GM12874 (cell line): ENCODE results near the gene PTGS2.

Experiments
- TF ChIP-seq, protein P1 (sequence below): IDR thresholded peaks from 2 replicates; pipeline ENCODE4 v1.5.1; 2011; ENCODE audit warnings: low read depth, mild to moderate bottlenecking, control low read depth, low read length, moderate library complexity; ENCODE audit not compliant: insufficient read depth

Gene PTGS2

DNA sequence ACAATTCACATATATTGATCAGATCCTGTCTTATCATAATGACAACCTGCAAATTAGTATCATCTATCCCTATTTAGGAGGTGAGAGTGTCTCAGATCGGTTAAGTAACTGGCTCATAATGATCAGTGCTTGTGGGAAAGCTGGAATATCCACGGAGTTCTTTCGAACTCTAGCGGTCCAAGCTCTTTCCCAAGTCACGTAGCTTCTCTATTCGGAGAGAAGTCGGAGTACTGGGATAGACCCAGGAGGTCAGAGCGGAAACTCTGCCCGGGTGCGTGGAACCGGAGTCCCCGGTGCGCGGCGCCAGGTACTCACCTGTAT is 339 bp downstream of the PTGS2 start:
- TF ChIP-seq, protein P1, sequence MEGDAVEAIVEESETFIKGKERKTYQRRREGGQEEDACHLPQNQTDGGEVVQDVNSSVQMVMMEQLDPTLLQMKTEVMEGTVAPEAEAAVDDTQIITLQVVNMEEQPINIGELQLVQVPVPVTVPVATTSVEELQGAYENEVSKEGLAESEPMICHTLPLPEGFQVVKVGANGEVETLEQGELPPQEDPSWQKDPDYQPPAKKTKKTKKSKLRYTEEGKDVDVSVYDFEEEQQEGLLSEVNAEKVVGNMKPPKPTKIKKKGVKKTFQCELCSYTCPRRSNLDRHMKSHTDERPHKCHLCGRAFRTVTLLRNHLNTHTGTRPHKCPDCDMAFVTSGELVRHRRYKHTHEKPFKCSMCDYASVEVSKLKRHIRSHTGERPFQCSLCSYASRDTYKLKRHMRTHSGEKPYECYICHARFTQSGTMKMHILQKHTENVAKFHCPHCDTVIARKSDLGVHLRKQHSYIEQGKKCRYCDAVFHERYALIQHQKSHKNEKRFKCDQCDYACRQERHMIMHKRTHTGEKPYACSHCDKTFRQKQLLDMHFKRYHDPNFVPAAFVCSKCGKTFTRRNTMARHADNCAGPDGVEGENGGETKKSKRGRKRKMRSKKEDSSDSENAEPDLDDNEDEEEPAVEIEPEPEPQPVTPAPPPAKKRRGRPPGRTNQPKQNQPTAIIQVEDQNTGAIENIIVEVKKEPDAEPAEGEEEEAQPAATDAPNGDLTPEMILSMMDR, result no peak

DNA sequence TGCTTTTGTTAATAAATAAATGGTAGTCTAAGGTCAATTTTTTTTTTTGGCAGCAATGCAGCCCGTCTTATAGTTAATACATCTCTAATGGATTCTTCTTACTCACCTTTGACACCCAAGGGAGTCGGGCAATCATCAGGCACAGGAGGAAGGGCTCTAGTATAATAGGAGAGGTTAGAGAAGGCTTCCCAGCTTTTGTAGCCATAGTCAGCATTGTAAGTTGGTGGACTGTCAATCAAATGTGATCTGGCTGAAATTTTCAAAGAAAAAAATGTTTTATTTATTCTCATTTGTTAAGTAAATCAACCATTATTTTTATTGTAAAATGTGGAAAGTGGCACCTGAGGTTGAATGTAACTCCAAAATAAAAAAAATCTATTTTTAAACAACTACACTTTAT is 2.1 kb downstream of the PTGS2 start:
- TF ChIP-seq, protein P1, result no peak

DNA sequence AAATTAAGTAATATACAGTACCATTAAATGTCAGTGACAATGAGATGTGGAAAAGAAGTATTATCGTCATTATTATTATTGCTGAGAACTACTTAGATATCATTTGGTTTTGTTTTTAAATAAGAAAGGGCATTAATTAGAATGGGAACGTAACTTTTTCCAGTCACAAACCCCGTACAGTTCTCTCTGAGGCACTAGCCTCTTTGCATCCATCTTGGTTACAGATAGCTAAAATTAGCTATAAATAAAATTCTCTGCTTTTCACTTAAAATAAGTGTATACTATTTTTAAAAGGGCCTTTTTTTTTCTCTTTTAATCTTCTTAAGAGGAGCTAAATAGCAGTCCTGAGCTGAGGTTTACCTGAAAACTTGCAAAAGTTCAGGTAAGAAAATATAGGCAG is 7.6 kb downstream of the PTGS2 start:
- TF ChIP-seq, protein P1, result no peak

DNA sequence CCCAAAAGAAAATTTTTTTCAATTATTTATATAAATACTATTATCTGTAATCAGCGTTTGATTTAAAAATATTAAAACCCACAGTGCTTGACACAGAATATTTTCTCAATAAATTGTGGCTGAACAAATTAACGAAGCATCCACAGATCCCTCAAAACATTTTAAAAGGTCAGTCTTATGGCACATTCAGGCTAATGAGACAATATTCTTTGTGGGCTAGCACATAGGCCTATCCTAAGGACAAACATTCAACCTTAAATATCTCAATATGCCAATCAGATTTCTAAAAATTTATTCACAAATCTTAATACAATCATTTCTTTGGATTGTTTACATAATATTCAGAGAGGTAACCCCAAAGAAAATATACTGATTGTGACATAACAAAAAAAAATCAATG is 8.1 kb downstream of the PTGS2 start:
- TF ChIP-seq, protein P1, result no peak

DNA sequence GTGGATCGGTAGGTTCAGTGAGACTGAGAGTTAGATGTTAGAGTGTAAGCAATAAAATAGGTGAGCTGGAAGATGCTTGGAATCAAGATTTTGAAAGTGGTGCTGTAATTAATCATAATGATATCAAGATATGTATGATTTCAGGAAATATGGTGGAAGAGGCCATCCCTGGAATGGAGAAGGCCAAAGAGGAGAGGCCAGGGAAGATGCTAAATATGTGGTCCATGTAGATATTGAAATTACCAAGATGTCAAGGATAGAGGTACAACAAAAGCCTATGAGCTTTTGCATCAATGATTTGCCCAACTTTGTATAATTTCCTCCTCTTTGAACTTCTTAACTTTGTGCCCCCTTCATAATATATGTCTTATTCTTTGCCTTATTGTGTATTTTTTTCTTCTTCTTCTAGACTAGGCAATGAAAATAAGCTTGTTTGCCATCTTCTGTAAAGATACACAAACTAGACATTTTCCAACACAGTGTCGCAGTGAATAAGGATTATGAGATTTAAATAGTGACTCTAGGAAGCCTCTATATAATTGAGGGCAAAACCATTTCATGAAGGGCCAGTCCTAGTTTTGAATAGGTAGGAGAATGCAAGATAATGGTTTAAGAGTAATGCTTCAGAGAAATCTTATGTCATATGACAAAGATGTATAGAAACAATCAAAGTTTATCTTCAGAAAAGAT is 8.9 kb downstream of the PTGS2 start:
- TF ChIP-seq, protein P1, result no peak

DNA sequence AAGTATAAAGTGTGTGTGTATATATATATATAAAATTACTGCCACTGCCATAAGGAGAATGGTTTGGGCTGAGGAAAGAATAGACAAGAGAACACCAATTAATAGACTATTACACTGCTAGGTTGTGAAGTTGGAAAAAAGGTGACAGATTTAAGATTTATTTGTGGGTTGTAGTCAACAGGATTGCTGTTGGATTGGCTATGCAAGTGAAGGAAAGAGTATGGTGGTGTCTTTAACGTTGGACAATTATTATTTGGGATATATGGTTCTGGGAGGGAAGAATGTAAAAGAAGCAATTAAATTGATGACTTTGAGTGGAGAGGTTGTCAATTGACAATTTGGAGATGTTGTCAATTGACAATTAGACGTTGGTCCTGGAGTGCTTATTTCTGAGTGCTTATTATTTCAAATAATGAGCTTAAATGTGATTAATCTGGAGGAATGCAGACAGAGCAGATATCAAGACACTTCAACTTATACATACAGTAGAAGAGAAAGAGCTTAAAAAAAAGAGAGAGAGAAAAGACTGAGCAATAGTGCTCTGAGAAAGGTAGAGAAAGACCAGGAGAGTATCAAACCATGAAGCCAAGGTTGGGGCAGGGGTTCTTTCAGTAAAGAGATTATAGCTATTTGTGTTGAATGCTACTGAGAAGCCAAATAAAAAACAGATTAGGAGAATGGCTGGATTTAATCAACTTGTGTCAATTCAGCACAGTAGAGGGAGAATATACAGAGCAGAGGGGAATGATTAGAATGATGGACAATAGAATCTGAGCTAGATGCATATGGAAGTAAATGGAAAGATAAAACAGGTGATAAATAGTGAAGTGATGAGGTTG is 9.7 kb downstream of the PTGS2 start:
- TF ChIP-seq, protein P1, result no peak

DNA sequence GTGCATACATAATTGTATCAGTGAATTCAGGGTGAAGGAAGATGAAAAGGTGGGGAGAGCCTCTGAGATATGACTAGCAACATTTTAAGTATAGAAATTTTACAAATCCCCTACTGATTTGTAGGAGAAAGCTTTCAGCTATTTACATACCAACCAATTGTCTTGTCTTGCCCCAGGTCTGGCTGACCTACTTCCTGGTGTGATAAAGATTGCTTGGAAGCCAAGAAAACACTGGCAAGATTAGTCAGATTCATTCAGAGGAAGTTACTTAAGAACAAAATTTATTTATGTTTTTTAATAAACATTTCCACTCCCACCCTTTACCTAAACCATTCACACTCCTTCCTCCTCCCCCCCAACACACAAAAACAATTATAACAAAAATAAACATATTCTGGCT is 17.5 kb downstream of the PTGS2 start:
- TF ChIP-seq, protein P1, result no peak
